Neuronal stem cell (in vitro differentiated cells): ENCODE results near the gene GRM4.
A peak's percentile ranks its signal among the peaks of the same experiment; 100 is the strongest.
"Not testable (repeated sequence)": the region's sequence is repeated elsewhere in the genome, so short reads cannot be mapped to it uniquely, and the experiment has no call there.

Source experiments
- DNase-seq: peaks from one replicate; pipeline ENCODE4 v3.0.0-alpha.2; 2013; ENCODE audit warnings: low spot score
- H2AFZ ChIP-seq: one replicate; pipeline ENCODE4 v1.6.1; 2013; ENCODE audit warnings: mild to moderate bottlenecking, low read length, inconsistent platforms
- H2AK5ac ChIP-seq: 2 replicates; pipeline ENCODE4 v1.6.1; 2013; ENCODE audit warnings: low read depth, mild to moderate bottlenecking, inconsistent platforms, low read length, moderate library complexity, mixed read lengths
- H2BK120ac ChIP-seq: 2 replicates; pipeline ENCODE4 v1.6.1; 2013; ENCODE audit warnings: low read depth, mild to moderate bottlenecking, inconsistent platforms, low read length, moderate library complexity, mixed read lengths
- H2BK12ac ChIP-seq: one replicate; pipeline ENCODE4 v1.6.1; 2013; ENCODE audit warnings: low read length, inconsistent platforms
- H2BK15ac ChIP-seq: 2 replicates; pipeline ENCODE4 v1.6.1; 2013; ENCODE audit warnings: mild to moderate bottlenecking, low read length, inconsistent platforms, mixed read lengths
- H2BK5ac ChIP-seq: one replicate; pipeline ENCODE4 v1.6.1; 2013; ENCODE audit warnings: inconsistent platforms, mild to moderate bottlenecking, low read length, moderate library complexity
- H3K14ac ChIP-seq: one replicate; pipeline ENCODE4 v1.6.1; 2013; ENCODE audit warnings: low read length, inconsistent platforms
- H3K18ac ChIP-seq: 2 replicates; pipeline ENCODE4 v1.6.1; 2013; ENCODE audit warnings: low read length, inconsistent platforms
- H3K23ac ChIP-seq: 2 replicates; pipeline ENCODE4 v1.6.1; 2013; ENCODE audit warnings: low read depth, mild to moderate bottlenecking, mixed read lengths, low read length, inconsistent platforms; ENCODE audit not compliant: poor library complexity
- H3K27ac ChIP-seq: replicated peaks from 3 replicates; pipeline ENCODE4 v1.5.1; 2013; ENCODE audit warnings: low read length, inconsistent platforms
- H3K27me3 ChIP-seq, 3 experiments: 2 replicates each; pipeline ENCODE4 v1.6.1; 2013; ENCODE audit warnings: low read length in 3 of 3, mild to moderate bottlenecking in 2 of 3, inconsistent platforms in 1 of 3, low read depth in 1 of 3, mixed read lengths in 1 of 3, moderate library complexity in 1 of 3; ENCODE audit not compliant: control insufficient read depth in 3 of 3, insufficient read depth in 3 of 3
- H3K36me3 ChIP-seq, 2 donors: replicated peaks in 1 of 2; 2 replicates each; pipeline ENCODE4 v1.6.1; 2013; ENCODE audit warnings: low read length in 2 of 2; ENCODE audit not compliant: control insufficient read depth in 2 of 2, insufficient read depth in 2 of 2
- H3K4ac ChIP-seq: 2 replicates; pipeline ENCODE4 v1.6.1; 2013; ENCODE audit warnings: inconsistent platforms, mild to moderate bottlenecking, low read length, moderate library complexity
- H3K4me1 ChIP-seq, 2 donors: 1 replicate in 1 of 2; 2 replicates in 1 of 2; pipeline ENCODE4 v1.6.1; 2013; ENCODE audit warnings: low read length in 2 of 2, low read depth in 1 of 2; ENCODE audit not compliant: control insufficient read depth in 2 of 2, insufficient read depth in 1 of 2
- H3K4me2 ChIP-seq: one replicate; pipeline ENCODE4 v1.6.1; 2013; ENCODE audit warnings: mild to moderate bottlenecking, low read length, inconsistent platforms; ENCODE audit not compliant: insufficient read depth, poor library complexity, severe bottlenecking
- H3K4me3 ChIP-seq, 2 donors: 2 replicates each; pipeline ENCODE4 v1.5.1; 2013; ENCODE audit warnings: low read length in 2 of 2, mild to moderate bottlenecking in 2 of 2, inconsistent platforms in 1 of 2, moderate library complexity in 1 of 2
- H3K79me1 ChIP-seq: one replicate; pipeline ENCODE4 v1.6.1; 2013; ENCODE audit warnings: low read depth, mild to moderate bottlenecking, inconsistent platforms, low read length, moderate library complexity
- H3K9ac ChIP-seq: one replicate; pipeline ENCODE4 v1.6.1; 2013; ENCODE audit warnings: mild to moderate bottlenecking, low read depth, low read length, inconsistent platforms; ENCODE audit not compliant: poor library complexity
- H3K9me3 ChIP-seq, 2 donors: replicated peaks in 1 of 2; 2 replicates each; pipeline versions ENCODE3 to v1.6.1; 2013; ENCODE audit warnings: low read length in 2 of 2, mild to moderate bottlenecking in 2 of 2, inconsistent platforms in 1 of 2, low read depth in 1 of 2, mixed read lengths in 1 of 2, moderate library complexity in 1 of 2; ENCODE audit not compliant: control insufficient read depth in 2 of 2, insufficient read depth in 1 of 2
- H4K8ac ChIP-seq: one replicate; pipeline ENCODE4 v1.6.1; 2013; ENCODE audit warnings: low read depth, mild to moderate bottlenecking, inconsistent platforms, low read length, moderate library complexity
- H4K91ac ChIP-seq: one replicate; pipeline ENCODE4 v1.6.1; 2013; ENCODE audit warnings: low read length, low read depth, mild to moderate bottlenecking, inconsistent platforms; ENCODE audit not compliant: poor library complexity
- WGBS, 2 donors: extraction: QIAGEN DNeasy Blood & Tissue Kit; methylation state at CpG; one replicate each; pipeline ENCODE4 v1.1.7; 2013; ENCODE audit warnings: missing lambda C conversion rate in 2 of 2, mixed read lengths in 1 of 2; ENCODE audit not compliant: insufficient read length in 2 of 2, insufficient replicate concordance in 1 of 2; ENCODE audit errors: extremely low coverage in 2 of 2; 5-methylcytosine and 5-hydroxymethylcytosine counted together

The GRM4 gene

DNA sequence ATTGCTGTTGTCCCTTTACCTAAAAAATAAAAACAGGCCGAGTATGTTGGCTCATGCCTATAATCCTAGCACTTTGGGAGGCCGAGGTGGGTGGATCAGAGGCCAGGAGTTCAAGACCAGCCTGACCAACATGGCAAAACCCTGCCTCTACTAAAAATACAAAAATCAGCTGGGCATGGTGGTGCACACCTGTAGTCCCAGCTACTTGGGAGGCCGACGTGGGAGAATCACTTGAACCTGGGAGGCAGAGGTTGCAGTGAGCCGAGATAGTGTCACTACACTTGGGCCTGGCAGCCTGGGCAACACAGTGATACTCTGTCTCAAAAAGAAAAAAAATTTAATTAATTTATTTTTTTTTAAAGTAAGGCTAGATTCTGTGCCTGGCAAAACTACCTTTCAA, 38.8 kb upstream of the GRM4 start:
- not testable (repeated sequence) for H3K14ac ChIP-seq, H2BK15ac ChIP-seq, H3K9me3 ChIP-seq, H2BK12ac ChIP-seq, H2BK5ac ChIP-seq, H4K8ac ChIP-seq, H3K79me1 ChIP-seq, H3K4me3 ChIP-seq, H3K36me3 ChIP-seq, H3K18ac ChIP-seq, H2AFZ ChIP-seq, H3K27me3 ChIP-seq, H4K91ac ChIP-seq, H3K27ac ChIP-seq, H3K4ac ChIP-seq, H2BK120ac ChIP-seq, H3K4me1 ChIP-seq, H2AK5ac ChIP-seq, H3K4me2 ChIP-seq, DNase-seq, H3K23ac ChIP-seq, H3K9ac ChIP-seq
- WGBS, 2 donors: no CpG with 5 or more reads among the region's 5 CpGs

DNA sequence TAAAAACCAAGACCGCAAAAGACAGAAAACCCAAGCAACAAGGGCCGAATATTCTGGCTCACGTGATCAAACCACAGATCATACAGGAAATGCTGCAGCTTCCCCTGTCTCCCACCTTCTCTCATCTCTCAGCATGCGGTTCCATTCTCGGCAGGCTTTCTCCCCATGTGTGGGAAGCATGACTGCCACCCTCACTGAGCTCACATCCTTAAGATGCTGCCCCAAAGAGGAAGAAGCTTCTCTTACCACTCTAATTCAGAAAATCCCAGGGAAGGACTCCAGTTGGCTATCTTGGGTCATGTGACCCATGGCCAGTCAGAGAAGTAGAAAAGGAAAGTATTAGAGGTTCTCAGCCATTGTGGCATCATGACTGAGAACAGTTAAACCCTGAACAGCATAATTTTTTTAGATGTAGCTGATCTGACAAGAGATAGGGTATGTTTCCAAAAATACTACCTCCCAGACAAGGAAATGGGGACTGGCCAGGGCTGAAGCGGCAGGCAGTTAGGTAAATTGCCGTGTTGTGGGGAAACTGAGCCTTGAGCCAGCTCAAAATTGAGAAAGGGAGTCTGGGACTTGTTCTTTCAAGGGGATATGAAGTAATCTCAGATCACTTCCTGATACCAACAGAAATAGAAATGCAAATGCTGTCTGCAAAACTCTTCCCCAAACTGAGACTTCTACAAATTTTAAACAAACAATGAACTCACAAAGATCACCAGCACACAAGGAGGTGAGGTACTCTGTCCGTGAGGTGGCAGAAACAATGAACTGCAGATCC, 37.1 kb upstream of the GRM4 start:
- H3K79me1 ChIP-seq: no peaks in the 10 kb centered on the region
- no peak overlapping the region for H4K8ac ChIP-seq
- peaks cover 0 to 5% of the 10 kb centered on the region in 2 donors for H3K9me3 ChIP-seq
- H3K4ac ChIP-seq: no peak overlapping the region
- no peak overlapping the region for H4K91ac ChIP-seq
- H3K36me3 ChIP-seq: peaks cover 0 to 2% of the 10 kb centered on the region in 2 donors
- no peak overlapping the region for H2BK15ac ChIP-seq
- H2BK12ac ChIP-seq: no peak overlapping the region
- H3K27ac ChIP-seq: no peak overlapping the region
- no peak overlapping the region for H3K14ac ChIP-seq
- no peak overlapping the region for H3K18ac ChIP-seq
- H2BK5ac ChIP-seq: no peak overlapping the region
- no peaks in the 10 kb centered on the region for H3K27me3 ChIP-seq
- H2AFZ ChIP-seq: peak overlapping the region; percentile 1
- H3K23ac ChIP-seq: no peak overlapping the region
- no peak overlapping the region for H2BK120ac ChIP-seq
- no peaks in the 10 kb centered on the region for H3K4me1 ChIP-seq
- no peak for DNase-seq
- H3K9ac ChIP-seq: no peak overlapping the region
- H2AK5ac ChIP-seq: no peak overlapping the region
- no peak overlapping the region for H3K4me3 ChIP-seq
- no CpG with 5 or more reads among the region's 8 CpGs for WGBS, 2 donors
- H3K4me2 ChIP-seq: no peak overlapping the region

DNA sequence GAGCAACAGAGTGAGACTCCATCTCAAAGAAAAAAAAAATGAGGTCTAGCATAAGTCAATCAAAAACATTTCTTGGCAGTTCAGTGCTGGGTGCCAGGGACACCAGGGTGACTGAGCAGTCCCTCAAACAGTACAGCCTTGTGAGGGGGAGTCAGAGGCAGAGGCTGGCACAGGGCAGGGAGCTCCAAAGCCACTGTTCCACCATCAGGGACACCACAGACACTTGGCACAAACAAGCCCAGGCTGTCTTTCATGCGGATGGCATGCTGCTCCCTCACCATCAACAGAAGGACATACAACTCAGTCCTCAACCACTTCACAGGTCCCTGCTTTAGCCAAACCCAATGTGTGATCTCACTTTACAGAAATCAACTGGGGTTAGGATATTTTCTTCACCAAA, 36.0 kb upstream of the GRM4 start:
- H2BK120ac ChIP-seq: no peak overlapping the region
- H3K14ac ChIP-seq: no peak overlapping the region
- no peak overlapping the region for H2AFZ ChIP-seq
- H2BK12ac ChIP-seq: no peak overlapping the region
- no peaks in the 10 kb centered on the region for H3K79me1 ChIP-seq
- H3K36me3 ChIP-seq: peaks cover 0 to 2% of the 10 kb centered on the region in 2 donors
- H3K4me3 ChIP-seq: no peak overlapping the region
- WGBS, 2 donors: no CpG with 5 or more reads among the region's 1 CpG
- no peak overlapping the region for H4K8ac ChIP-seq
- no peak overlapping the region for H3K27ac ChIP-seq
- H2AK5ac ChIP-seq: no peak overlapping the region
- H3K23ac ChIP-seq: no peak overlapping the region
- H3K18ac ChIP-seq: no peak overlapping the region
- no peak overlapping the region for H2BK5ac ChIP-seq
- no peak for DNase-seq
- H4K91ac ChIP-seq: no peak overlapping the region
- no peak overlapping the region for H3K4ac ChIP-seq
- H3K27me3 ChIP-seq: no peaks in the 10 kb centered on the region
- peaks cover 0 to 5% of the 10 kb centered on the region in 2 donors for H3K9me3 ChIP-seq
- H2BK15ac ChIP-seq: no peak overlapping the region
- H3K4me1 ChIP-seq: no peaks in the 10 kb centered on the region
- H3K4me2 ChIP-seq: no peak overlapping the region
- H3K9ac ChIP-seq: no peak overlapping the region

DNA sequence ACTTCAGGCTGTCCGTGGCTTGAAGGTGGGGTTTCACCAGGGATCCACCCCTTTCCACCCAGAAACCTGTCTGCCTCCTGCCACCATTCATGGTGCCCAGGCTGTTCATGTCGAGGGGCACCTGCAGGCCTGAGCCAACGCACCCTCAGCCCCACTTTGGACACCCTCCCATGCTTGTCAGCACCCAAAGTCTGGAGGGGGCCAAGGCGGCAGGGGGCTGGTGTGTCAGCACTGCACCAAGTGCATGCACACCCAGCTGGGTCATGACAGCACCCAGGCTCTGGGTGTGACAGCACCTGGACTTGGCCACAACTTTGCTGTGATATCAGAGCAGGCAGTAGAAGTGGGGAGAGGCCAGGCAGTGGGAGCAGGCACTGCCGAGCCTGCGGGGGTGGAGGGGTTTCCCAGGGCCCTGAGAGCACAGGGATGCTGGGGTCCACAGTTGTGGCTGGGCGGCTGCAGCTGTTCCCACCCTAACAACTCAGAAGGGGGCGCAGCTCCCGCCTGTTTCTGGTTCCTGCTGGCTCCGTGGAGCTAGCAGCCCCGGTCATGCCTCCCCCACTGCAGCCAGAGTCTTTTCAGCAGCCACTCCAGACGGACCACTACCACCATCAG, 33.3 kb upstream of the GRM4 start:
- WGBS, 2 donors: no CpG with 5 or more reads among the region's 12 CpGs
- Histone ChIP-seq H2BK120ac (no peak overlapping the region), H3K36me3 (peaks cover 0 to 2% of the 10 kb centered on the region in 2 donors), H3K9ac (no peak overlapping the region), H2BK5ac (no peak overlapping the region), H4K8ac (no peak overlapping the region), H3K18ac (no peak overlapping the region), H3K79me1 (no peaks in the 10 kb centered on the region), H3K4me1 (no peaks in the 10 kb centered on the region), H2AK5ac (peak overlapping the region; percentile 47), H2BK12ac (no peak overlapping the region), H3K9me3 (peaks cover 0 to 5% of the 10 kb centered on the region in 2 donors), H3K14ac (peak overlapping the region; percentile 64), H2AFZ (no peak overlapping the region), H2BK15ac (no peak overlapping the region), H3K23ac (peak overlapping the region; percentile 94), H3K4me3 (peak overlapping the region in 1 of 2 donors; percentile 64), H3K27me3 (no peaks in the 10 kb centered on the region), H3K4ac (no peak overlapping the region), H3K27ac (no peak overlapping the region), H3K4me2 (no peak overlapping the region), H4K91ac (no peak overlapping the region)
- DNase-seq: no peak
